Colonic mucosa (tissue), 4 donors: ENCODE data around the gene ZDHHC4. TPM values are rescaled to one million over a fixed set of nuclear protein-coding genes. Genes with fewer than 3 reads are reported as not detected.

Experiments used
- DNase-seq: peaks from one replicate; pipeline ENCODE4 v3.0.0-alpha.2; 2020
- H3K27ac ChIP-seq: fragments of 200-600 bp; one replicate; pipeline ENCODE4 v1.8.0; 2021
- H3K27me3 ChIP-seq: fragments of 200-600 bp; one replicate; pipeline ENCODE4 v1.8.0; 2021
- H3K36me3 ChIP-seq: fragments of 200-600 bp; one replicate; pipeline ENCODE4 v1.8.0; 2021
- H3K4me1 ChIP-seq: fragments of 200-600 bp; one replicate; pipeline ENCODE4 v1.8.0; 2021; ENCODE audit warnings: mild to moderate bottlenecking
- H3K4me3 ChIP-seq: fragments of 200-600 bp; one replicate; pipeline ENCODE4 v1.8.0; 2021
- H3K9ac ChIP-seq, 2 donors: one replicate each; pipeline ENCODE4 v1.7.0; 2013; ENCODE audit warnings: control low read depth in 2 of 2, low read depth in 2 of 2, low read length in 2 of 2
- H3K9me3 ChIP-seq: fragments of 200-600 bp; one replicate; pipeline ENCODE4 v1.8.0; 2021
- intact Hi-C: fragments of 100-400 bp; cut with DNase I; formaldehyde crosslinking; loops from one replicate; pipeline ENCODE4 v1.14.1; 2022
- total RNA-seq, 2 donors: library from RNA; stranded (reverse); fragmentation: NEBNext Ultra II Directional in 1 of 2; extraction: Animal tissue kit (Norgen Biotek cat#: 25700) in 1 of 2; gene quantifications; one replicate each; pipeline ENCODE4 v1.2.1, GENCODE V29; 2021
- TF ChIP-seq, protein P1 (sequence below): fragments of 200-600 bp; IDR thresholded peaks from one replicate; pipeline ENCODE4 v1.8.0; 2022; ENCODE audit warnings: antibody characterized with exemption, mild to moderate bottlenecking
- donor health status: healthy.
- donor health status: DM: no; HTN: no; CAD: no.
- donor health status: DM: no; HTN: no; CAD: no.

ZDHHC4 gene
- total RNA-seq, 2 donors from 2014 or later, result 34.8 to 40.1 TPM

DNA sequence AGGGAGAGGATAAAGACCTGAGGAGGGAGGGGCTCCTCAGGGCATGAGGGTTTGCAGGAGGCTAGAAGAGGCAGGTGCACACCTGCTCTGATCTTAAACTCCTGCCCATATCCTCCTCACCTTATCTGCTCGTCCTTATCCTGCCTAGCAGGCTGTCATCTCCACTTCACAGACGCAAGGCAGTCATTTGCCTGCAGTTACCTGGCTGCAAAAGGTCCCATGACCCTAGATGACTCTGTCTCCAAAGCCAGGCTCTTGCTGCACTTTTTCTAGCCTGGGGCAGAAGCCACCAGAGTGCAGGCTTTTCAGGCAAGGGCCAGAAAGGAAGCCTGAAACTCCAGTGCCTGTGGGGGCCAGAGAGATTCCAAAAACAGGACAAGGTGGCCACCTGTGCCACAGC, 36.5 kb downstream of the ZDHHC4 start:
- Histone ChIP-seq H3K4me1 (no peaks in the 10 kb centered on the region), H3K27me3 (peaks cover 17% of the 10 kb centered on the region), H3K27ac (no peak overlapping the region), H3K4me3 (no peak overlapping the region), H3K9me3 (no peaks in the 10 kb centered on the region), H3K36me3 (no peaks in the 10 kb centered on the region), H3K9ac (no peak overlapping the region)
- intact Hi-C loops, result no loop called here
- TF ChIP-seq, protein P1, sequence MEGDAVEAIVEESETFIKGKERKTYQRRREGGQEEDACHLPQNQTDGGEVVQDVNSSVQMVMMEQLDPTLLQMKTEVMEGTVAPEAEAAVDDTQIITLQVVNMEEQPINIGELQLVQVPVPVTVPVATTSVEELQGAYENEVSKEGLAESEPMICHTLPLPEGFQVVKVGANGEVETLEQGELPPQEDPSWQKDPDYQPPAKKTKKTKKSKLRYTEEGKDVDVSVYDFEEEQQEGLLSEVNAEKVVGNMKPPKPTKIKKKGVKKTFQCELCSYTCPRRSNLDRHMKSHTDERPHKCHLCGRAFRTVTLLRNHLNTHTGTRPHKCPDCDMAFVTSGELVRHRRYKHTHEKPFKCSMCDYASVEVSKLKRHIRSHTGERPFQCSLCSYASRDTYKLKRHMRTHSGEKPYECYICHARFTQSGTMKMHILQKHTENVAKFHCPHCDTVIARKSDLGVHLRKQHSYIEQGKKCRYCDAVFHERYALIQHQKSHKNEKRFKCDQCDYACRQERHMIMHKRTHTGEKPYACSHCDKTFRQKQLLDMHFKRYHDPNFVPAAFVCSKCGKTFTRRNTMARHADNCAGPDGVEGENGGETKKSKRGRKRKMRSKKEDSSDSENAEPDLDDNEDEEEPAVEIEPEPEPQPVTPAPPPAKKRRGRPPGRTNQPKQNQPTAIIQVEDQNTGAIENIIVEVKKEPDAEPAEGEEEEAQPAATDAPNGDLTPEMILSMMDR, result no peak
- DNase-seq, result no peak

DNA sequence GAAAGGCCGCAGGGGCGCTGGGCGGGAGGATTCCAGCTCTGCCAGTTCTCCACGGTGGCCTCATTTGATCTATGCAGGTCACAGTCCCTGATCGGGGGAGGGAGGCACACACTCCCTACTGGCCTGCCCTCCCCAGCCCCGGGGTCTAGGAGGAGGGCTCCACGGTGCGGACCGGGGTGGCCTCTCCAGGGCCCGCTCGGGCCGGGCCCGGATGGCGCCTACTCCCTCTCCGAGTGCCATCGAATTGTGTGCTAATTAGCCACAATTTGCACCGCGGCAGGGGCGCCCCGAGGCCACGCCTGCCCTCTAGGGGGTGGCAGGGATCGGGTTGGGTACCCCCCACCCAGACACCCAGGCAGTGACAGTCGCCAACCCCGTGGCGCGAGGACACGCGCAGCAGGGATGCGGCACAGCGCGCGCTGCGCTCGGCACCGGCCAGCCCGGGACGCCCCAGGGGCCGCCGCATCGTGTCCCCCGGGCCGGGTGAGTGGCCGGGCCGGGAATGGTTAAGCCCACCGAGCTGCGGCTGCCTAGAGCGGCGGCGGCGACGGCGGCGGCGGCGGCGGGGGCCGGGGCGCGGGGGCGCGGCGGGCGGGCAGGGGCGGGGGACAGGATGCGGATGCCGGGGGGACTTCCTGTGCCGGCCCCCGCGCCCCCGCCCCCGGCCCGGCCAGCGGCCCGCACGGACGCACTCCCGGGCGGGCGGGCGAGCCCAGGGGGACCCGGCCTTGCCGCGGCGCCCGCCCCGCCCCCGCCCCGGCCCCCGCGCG, 37.9 kb downstream of the ZDHHC4 start, which contains the start of gene ZNF853:
Gene ZNF853, plus strand, starts transcription at position 658 of the 770 bp plus-strand sequence. CDS start 565 bp downstream, outside the sequence.
- Histone ChIP-seq H3K36me3 (no peaks in the 10 kb centered on the region), H3K9ac (peak within 1 kb of the TSS; percentile 54 to 58), H3K4me1 (no peaks in the 10 kb centered on the region), H3K4me3 (peak within 1 kb of the TSS; percentile 43), H3K27ac (no peak within 1 kb of the TSS), H3K27me3 (peaks cover 17% of the 10 kb centered on the region), H3K9me3 (no peaks in the 10 kb centered on the region)
- intact Hi-C loops, result no loop called here
- no peak for DNase-seq
- TF ChIP-seq, protein P1, result no peak

DNA sequence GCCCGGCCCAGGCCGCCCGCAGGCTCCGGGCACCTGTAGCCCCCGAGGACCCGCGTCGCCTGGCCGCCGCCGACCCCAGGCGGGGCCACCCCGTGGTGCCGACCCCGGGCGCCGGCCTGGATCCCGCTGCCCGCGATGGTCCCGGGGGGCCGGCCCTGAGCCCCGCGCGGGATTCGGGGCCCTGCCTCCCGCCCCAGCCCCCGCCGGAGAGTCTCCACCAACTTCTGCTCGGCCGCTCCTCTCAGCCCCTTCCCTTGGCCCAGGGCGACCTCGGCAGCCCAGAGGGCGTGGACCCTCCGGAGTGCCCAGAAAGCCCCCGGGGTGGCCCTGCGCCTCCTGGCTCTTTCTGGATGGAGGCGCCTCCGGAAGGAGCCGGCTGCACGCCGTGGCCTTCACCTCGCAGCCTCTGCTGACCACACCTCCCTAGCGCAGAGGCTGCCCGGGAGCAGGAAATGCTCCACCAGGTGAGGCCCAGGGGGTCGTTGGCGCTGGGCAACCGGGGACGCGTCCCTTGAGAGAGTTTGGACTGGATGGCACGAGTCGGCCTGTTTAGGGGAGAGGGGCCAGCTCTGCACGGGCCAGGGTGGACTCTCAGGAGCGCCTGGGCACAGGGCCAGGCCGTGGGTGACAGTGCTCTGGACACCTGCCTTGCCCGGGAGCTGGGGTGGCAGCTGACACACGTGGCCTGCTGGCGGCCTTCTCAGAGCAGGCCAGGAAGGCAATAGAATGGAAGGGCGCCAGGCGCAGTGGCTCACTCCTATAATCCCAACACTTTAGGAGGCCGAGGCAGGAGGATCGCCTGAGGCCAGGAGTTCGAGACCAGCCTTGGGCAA, 38.7 kb downstream of the ZDHHC4 start:
- H3K27me3 ChIP-seq, result peaks cover 17% of the 10 kb centered on the region
- TF ChIP-seq, protein P1, result no peak
- intact Hi-C loops, result no loop called here
- peak overlapping the region; percentile 54 to 58 for H3K9ac ChIP-seq
- no peak for DNase-seq
- H3K4me1 ChIP-seq, result no peaks in the 10 kb centered on the region
- H3K4me3 ChIP-seq, result peak overlapping the region; percentile 43
- no peaks in the 10 kb centered on the region for H3K36me3 ChIP-seq
- no peaks in the 10 kb centered on the region for H3K9me3 ChIP-seq
- H3K27ac ChIP-seq, result no peak overlapping the region

DNA sequence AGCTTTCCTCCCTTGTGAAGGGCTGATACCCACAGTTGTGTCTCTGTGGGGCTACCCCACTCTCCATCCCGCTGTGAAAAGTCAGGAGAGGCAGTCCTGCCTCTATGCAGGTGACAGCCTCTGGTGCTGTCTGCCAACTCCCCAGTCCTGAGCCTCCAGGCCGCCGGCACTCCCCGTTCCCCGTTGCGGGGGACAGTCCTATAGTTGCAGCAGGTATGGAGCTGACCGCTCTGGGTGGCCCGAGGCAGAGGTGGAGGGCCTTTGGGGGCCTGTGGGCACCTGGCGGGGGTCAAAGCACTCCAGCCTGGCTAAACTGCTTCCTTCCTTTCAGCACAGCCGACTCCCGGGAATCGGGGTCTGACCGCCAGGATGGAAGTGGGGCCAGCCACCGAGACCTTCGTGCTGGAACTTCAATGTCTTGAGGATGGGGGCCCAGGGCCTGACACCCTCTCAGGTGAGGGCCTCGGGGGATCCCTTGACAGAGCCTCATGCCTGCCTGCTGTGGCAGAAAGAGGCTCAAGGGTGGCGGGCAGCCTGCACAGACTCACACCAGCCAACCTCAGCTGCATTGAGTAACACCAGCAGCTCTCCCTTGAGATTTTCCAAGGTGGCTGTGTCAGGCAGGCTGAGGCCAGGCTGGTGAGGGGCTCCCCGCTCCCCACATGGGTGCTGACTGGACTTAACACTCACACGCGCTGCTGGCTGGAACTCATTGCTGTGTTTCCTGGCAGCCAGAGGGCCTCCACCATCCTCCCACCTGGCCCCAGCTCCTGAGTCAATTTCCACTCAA, 39.8 kb downstream of the ZDHHC4 start:
- H3K27me3 ChIP-seq, result peaks cover 17% of the 10 kb centered on the region
- DNase-seq, result no peak
- no peaks in the 10 kb centered on the region for H3K4me1 ChIP-seq
- H3K36me3 ChIP-seq, result no peaks in the 10 kb centered on the region
- no peak overlapping the region for H3K27ac ChIP-seq
- H3K9ac ChIP-seq, result no peak overlapping the region
- TF ChIP-seq, protein P1, result no peak
- H3K9me3 ChIP-seq, result no peaks in the 10 kb centered on the region
- intact Hi-C loops, result no loop called here
- H3K4me3 ChIP-seq, result no peak overlapping the region

DNA sequence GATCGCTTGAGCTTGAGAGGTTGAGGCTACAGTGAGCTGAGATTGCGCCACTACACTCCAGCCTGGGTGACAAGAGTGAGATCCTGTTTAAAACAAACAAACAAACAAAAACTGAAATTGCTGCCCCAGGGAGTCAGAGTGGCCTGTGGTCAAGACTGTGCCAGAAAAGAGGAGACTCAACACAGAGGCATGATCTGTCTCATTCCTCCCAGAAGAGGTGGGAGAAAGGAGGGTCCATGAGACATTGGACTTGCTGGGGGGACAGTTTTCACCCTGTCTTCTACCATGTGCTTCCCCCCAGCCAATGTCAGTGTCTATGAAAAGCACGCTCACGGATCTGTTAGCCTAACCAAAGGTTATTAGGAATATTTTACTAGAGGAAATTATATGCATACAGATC, 41.4 kb downstream of the ZDHHC4 start:
- no peak for DNase-seq
- H3K4me1 ChIP-seq, result no peaks in the 10 kb centered on the region
- TF ChIP-seq, protein P1, result no peak
- H3K9me3 ChIP-seq, result no peaks in the 10 kb centered on the region
- intact Hi-C loops, result no loop called here
- H3K27ac ChIP-seq, result no peak overlapping the region
- no peak overlapping the region for H3K9ac ChIP-seq
- no peak overlapping the region for H3K4me3 ChIP-seq
- no peaks in the 10 kb centered on the region for H3K36me3 ChIP-seq
- H3K27me3 ChIP-seq, result peaks cover 17% of the 10 kb centered on the region
